Measurements from ENCODE around the gene NANOS1.

DNA sequence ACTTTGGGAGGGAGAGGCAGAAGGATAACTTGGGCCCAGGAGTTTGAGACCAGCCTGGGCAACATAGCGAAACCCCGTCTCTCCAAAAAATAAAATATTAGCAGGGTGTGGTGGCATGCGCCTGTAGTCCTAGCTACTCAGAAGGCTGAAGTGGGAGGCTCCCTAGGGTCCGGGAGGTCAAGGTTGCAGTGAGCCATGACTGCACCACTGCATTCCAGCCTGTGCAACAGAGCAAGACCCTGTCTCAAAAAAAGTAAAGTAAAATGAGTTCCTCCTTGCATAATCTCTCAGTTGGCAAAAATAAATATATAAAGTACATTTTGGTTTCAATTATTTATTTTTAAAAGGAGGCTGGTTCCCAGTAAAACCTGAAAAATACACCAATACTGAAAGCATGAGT, 11.8 kb downstream of the NANOS1 start:
- TF ChIP-seq, protein P1, sequence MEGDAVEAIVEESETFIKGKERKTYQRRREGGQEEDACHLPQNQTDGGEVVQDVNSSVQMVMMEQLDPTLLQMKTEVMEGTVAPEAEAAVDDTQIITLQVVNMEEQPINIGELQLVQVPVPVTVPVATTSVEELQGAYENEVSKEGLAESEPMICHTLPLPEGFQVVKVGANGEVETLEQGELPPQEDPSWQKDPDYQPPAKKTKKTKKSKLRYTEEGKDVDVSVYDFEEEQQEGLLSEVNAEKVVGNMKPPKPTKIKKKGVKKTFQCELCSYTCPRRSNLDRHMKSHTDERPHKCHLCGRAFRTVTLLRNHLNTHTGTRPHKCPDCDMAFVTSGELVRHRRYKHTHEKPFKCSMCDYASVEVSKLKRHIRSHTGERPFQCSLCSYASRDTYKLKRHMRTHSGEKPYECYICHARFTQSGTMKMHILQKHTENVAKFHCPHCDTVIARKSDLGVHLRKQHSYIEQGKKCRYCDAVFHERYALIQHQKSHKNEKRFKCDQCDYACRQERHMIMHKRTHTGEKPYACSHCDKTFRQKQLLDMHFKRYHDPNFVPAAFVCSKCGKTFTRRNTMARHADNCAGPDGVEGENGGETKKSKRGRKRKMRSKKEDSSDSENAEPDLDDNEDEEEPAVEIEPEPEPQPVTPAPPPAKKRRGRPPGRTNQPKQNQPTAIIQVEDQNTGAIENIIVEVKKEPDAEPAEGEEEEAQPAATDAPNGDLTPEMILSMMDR (IDR thresholded peaks at IDR 0.05) = no peak
- TF ChIP-seq EZH2 (IDR thresholded peaks at IDR 0.05) (no peak), EZH2phosphoT487 (IDR thresholded peaks at IDR 0.05) (no peak)
